NB4 (cell line): ENCODE measurements around the gene TMEM151A.

Experiments used
- CTCF ChIP-seq: IDR thresholded peaks from one replicate; pipeline ENCODE4 v1.5.1; 2012; ENCODE audit warnings: low read depth, low read length
- MAX ChIP-seq: IDR thresholded peaks from 2 replicates; pipeline ENCODE4 v1.6.1; 2011; ENCODE audit warnings: low read depth, low read length
- MYC ChIP-seq: IDR thresholded peaks from 2 replicates; pipeline ENCODE4 v1.6.1; 2011; ENCODE audit warnings: low read depth, low read length
- POLR2A ChIP-seq: IDR thresholded peaks from 2 replicates; pipeline ENCODE4 v1.6.1; 2011; ENCODE audit warnings: mild to moderate bottlenecking; ENCODE audit not compliant: insufficient read length; ENCODE audit errors: extremely low read depth

- no peak for TF ChIP-seq CTCF
- no peak for TF ChIP-seq POLR2A
- no peak for TF ChIP-seq MYC
- no peak for TF ChIP-seq MAX
Measured at GRCh38 chr11:66247295-66247694, 44.4 kb upstream of the TMEM151A start.
